Raji (cell line): ENCODE data around the gene SNAPIN.

ENCODE experiments used
- POLR2A ChIP-seq: IDR thresholded peaks from 2 replicates; pipeline ENCODE4 v1.6.1; 2011; ENCODE audit warnings: low read depth, low read length, control low read depth; ENCODE audit not compliant: insufficient read depth

The SNAPIN gene

GRCh38 chr1:153658400-153659174 is at the start of gene SNAPIN:
Gene SNAPIN (plus strand): TSS chr1:153658703. CDS start chr1:153658744, 41 bp downstream.
- peak; percentile 83 for TF ChIP-seq POLR2A

- no peak for TF ChIP-seq POLR2A
Observed at GRCh38 chr1:153608742-153609584, 49.5 kb upstream of the SNAPIN start.

GRCh38 chr1:153609585-153609907 is 49.0 kb upstream of the SNAPIN start:
- no peak for TF ChIP-seq POLR2A

- no peak for TF ChIP-seq POLR2A
Observed at GRCh38 chr1:153610334-153610733, 48.2 kb upstream of the SNAPIN start.

GRCh38 chr1:153610811-153611301 is 47.6 kb upstream of the SNAPIN start:
- TF ChIP-seq POLR2A: no peak

- TF ChIP-seq POLR2A: no peak
Observed at GRCh38 chr1:153611356-153611755, 47.1 kb upstream of the SNAPIN start.

- no peak for TF ChIP-seq POLR2A
Observed at GRCh38 chr1:153612111-153612754, 46.3 kb upstream of the SNAPIN start.

- no peak for TF ChIP-seq POLR2A
Observed at GRCh38 chr1:153612755-153613331, 45.7 kb upstream of the SNAPIN start, which contains the start of gene S100A16. Gene S100A16 (minus strand): TSS chr1:153613137. CDS start chr1:153608151, 4,986 bp downstream.

- no peak for TF ChIP-seq POLR2A
Observed at GRCh38 chr1:153613406-153613805, 45.1 kb upstream of the SNAPIN start.

GRCh38 chr1:153614189-153614900 is 44.2 kb upstream of the SNAPIN start:
- no peak for TF ChIP-seq POLR2A

GRCh38 chr1:153614906-153615305 is 43.6 kb upstream of the SNAPIN start:
- no peak for TF ChIP-seq POLR2A

GRCh38 chr1:153615406-153615805 is 43.1 kb upstream of the SNAPIN start:
- TF ChIP-seq POLR2A: no peak

GRCh38 chr1:153616144-153616916 is 42.2 kb upstream of the SNAPIN start, which contains the start of gene S100A14:
Gene S100A14 (minus strand): TSS chr1:153616325. CDS start chr1:153615858, 467 bp downstream.
- no peak for TF ChIP-seq POLR2A

- no peak for TF ChIP-seq POLR2A
Observed at GRCh38 chr1:153616917-153617311, 41.6 kb upstream of the SNAPIN start.
